ENCODE data around the gene JPH3.

DNA sequence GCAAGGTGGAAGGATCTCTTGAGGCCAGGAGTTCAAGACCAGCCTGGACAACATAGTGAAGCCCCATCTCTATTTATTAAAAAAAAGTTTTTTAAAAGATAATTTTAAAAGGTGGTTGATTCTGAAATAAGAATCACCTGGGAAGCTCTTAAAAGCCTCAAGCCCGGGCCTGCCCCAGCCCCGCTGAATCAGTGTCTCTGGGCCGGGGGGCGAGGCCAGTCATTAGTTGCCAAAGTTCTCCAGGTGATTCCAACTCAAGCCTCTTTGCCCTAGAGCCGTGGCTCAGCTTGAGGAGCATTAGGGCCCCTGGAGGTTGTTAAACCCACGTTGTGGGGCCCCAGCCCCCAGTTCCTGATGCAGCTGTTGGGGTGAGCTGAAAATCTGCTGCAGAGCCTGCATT, 24.6 kb downstream of the JPH3 start:
- TF ChIP-seq, protein P1, sequence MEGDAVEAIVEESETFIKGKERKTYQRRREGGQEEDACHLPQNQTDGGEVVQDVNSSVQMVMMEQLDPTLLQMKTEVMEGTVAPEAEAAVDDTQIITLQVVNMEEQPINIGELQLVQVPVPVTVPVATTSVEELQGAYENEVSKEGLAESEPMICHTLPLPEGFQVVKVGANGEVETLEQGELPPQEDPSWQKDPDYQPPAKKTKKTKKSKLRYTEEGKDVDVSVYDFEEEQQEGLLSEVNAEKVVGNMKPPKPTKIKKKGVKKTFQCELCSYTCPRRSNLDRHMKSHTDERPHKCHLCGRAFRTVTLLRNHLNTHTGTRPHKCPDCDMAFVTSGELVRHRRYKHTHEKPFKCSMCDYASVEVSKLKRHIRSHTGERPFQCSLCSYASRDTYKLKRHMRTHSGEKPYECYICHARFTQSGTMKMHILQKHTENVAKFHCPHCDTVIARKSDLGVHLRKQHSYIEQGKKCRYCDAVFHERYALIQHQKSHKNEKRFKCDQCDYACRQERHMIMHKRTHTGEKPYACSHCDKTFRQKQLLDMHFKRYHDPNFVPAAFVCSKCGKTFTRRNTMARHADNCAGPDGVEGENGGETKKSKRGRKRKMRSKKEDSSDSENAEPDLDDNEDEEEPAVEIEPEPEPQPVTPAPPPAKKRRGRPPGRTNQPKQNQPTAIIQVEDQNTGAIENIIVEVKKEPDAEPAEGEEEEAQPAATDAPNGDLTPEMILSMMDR (IDR thresholded peaks at IDR 0.05; ENCODE audit: poor library complexity): no peak
- no peak for TF ChIP-seq EZH2 (IDR thresholded peaks at IDR 0.05; ENCODE audit: borderline replicate concordance)
